Adrenal gland (tissue), 12 donors: ENCODE results near the gene NLRP7. TPM values are rescaled to one million over a fixed set of nuclear protein-coding genes. Genes with fewer than 3 reads are reported as not detected.
"Not testable (repeated sequence)": the region's sequence is repeated elsewhere in the genome, so short reads cannot be mapped to it uniquely, and the experiment has no call there.

ENCODE experiments used
- DNase-seq, 7 donors: peaks; one replicate each; pipeline ENCODE4 v3.0.0-alpha.2; 2019 to 2020
- H3K27ac ChIP-seq, 5 donors: fragments of 200-600 bp; sonication (generic) in 4 of 5; 1 replicate in 3 of 5; 2 replicates in 2 of 5; pipeline versions ENCODE4 v1.5.1 to v1.8.0; 2016 to 2020; ENCODE audit warnings: mild to moderate bottlenecking in 1 of 5
- H3K27me3 ChIP-seq: fragments of 200-600 bp; 2 replicates; pipeline ENCODE4 v1.8.0; 2021
- H3K36me3 ChIP-seq, 2 donors: fragments of 200-600 bp; replicated peaks in 1 of 2; 1 replicate in 1 of 2; 2 replicates in 1 of 2; pipeline versions ENCODE4 v1.5.1 to v1.8.0; 2018 to 2022
- H3K4me1 ChIP-seq, 2 donors: fragments of 200-600 bp; replicated peaks in 1 of 2; 1 replicate in 1 of 2; 2 replicates in 1 of 2; pipeline versions ENCODE4 v1.5.1 to v1.8.0; 2018 to 2021
- H3K4me3 ChIP-seq, 4 donors: fragments of 200-600 bp; sonication (generic) in 3 of 4; one replicate each; pipeline ENCODE4 v1.5.1; 2016 to 2018
- H3K9me3 ChIP-seq, 3 donors: fragments of 200-600 bp; sonication (generic) in 1 of 3; replicated peaks in 1 of 3; 1 replicate in 2 of 3; 2 replicates in 1 of 3; pipeline versions ENCODE4 v1.5.1 to v1.8.0; 2016 to 2021
- CTCF ChIP-seq, 6 experiments: fragments of 450-650 bp in 4 of 6; fragments of 200-600 bp in 2 of 6; sonication (generic) in 1 of 6; IDR thresholded peaks; 1 replicate in 5 of 6; 2 replicates in 1 of 6; pipeline versions ENCODE4 v1.5.1 to v1.8.0; 2016 to 2021; ENCODE audit warnings: antibody characterized with exemption in 6 of 6, mild to moderate bottlenecking in 2 of 6, moderate library complexity in 1 of 6
- POLR2A ChIP-seq, 2 donors: fragments of 450-650 bp; IDR thresholded peaks; one replicate each; pipeline ENCODE4 v1.6.1; 2017; ENCODE audit warnings: antibody characterized with exemption in 2 of 2, mild to moderate bottlenecking in 2 of 2, moderate library complexity in 1 of 2
- WGBS, 4 donors: extraction: QIAGEN DNeasy Blood & Tissue Kit in 2 of 4; methylation state at CpG; one replicate each; pipeline versions ENCODE4 v1.1.5 to v1.1.7; 2013 to 2017; 5-methylcytosine and 5-hydroxymethylcytosine counted together
- intact Hi-C, 2 donors: fragments of 100-400 bp; cut with DNase I; formaldehyde crosslinking; loops; one replicate each; pipeline versions ENCODE4 v1.14.1 to v1.15.0; 2022 to 2023
- polyA plus RNA-seq, 3 donors: library from polyadenylated mRNA; stranded (reverse); fragments of 200-250 nt in 2 of 3; fragments of 350-450 nt in 1 of 3; fragmentation: Illumina TruSeq in 1 of 3; extraction: RNeasy Lipid Tissue Mini Kit (QIAGEN cat#74804) in 1 of 3; gene quantifications; one replicate each; pipeline ENCODE4 v1.2.3, GENCODE V29; 2013 to 2014
- total RNA-seq, 9 donors: library from RNA; depleted of rRNA in 4 of 9; stranded (reverse); fragments of >200 nt in 4 of 9; fragments of 120-200 nt in 1 of 9; fragmentation: NEBNext Ultra II Directional in 1 of 9; extraction: Animal tissue kit (Norgen Biotek cat#: 25700) in 1 of 9; gene quantifications; one replicate each; pipeline versions ENCODE4 v1.1.0 to v1.2.4, GENCODE V29; 2013 to 2023
- donor health status: healthy with polysubstance abuse.
- donor health status: Bipolar disorder and iron deficiency.
- donor health status: DM: yes; HTN: yes; CAD: no.
- donor health status: DM: no; HTN: no; CAD: no.
- donor health status: DM: no; HTN: no; CAD: no.
- donor health status: DM: yes; HTN: yes; CAD: no.

The NLRP7 gene
- total and polyA plus RNA-seq, 12 donors = 0.05 TPM; not detected in 11

DNA sequence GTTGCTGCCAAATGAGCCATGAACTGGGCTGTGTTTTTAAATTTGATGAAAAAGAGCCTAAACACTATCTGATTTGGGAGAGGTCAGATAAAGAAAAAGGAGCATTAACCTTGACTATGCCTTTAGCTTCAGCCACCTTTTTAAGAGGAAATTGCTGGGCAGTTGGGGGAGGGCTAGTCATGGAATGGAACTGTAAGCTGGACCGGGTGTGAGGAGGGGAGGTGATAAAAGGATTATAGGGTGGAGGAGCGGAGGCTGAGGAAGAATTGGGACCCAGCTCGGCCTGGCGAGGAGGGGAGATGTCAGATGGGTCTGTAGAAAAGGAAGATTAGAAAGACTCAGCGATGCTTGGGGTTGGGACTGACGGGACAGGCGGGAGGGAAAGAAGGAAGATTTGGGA lies 48.6 kb downstream of the NLRP7 start:
- H3K36me3 ChIP-seq, H3K27ac ChIP-seq, H3K4me1 ChIP-seq, H3K27me3 ChIP-seq, intact Hi-C loops, H3K4me3 ChIP-seq, H3K9me3 ChIP-seq: not testable (repeated sequence)
- peak in 1 of 7 donors; percentile 6 for DNase-seq
- 74 to 86% (median 80%) methylated on average over 7 of the region's 7 CpGs for WGBS, 4 donors

DNA sequence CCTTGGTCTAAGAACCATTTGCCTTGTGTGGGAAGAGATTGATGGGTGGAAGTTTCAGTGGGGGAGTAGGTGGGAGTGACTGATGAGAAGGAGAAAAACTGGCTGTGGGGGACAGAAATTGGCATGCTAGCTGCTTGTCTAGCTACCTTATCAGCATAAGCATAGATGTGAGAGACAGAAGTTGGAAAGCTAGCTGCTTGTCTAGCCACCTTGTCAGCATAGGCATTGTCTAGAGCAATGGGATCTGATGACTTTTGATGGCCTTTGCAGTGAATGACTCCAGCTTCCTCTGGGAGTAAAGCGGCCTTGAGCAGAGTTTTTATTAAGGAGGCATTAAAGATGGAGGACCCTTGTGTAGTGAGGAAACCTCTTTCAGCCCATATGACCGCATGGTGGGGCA lies 51.3 kb downstream of the NLRP7 start:
- Histone ChIP-seq H3K27me3 (no peaks in the 10 kb centered on the region), H3K9me3 (no peaks in the 10 kb centered on the region), H3K36me3 (no peaks in the 10 kb centered on the region), H3K4me3 (no peak overlapping the region), H3K4me1 (no peaks in the 10 kb centered on the region), H3K27ac (no peak overlapping the region)
- TF ChIP-seq POLR2A (IDR thresholded peaks at IDR 0.05) (no peak), CTCF (IDR thresholded peaks at IDR 0.05) (no peak)
- no peak for DNase-seq
- intact Hi-C loops = no loop called here
- 61 to 80% (median 79%) methylated on average over 2 of the region's 2 CpGs for WGBS, 4 donors

- DNase-seq = peak in 1 of 7 donors; percentile 14
- H3K27ac ChIP-seq, intact Hi-C loops, H3K27me3 ChIP-seq, H3K9me3 ChIP-seq, H3K4me3 ChIP-seq, H3K4me1 ChIP-seq, H3K36me3 ChIP-seq: not testable (repeated sequence)
- 85 to 91% (median 89%) methylated on average over 16 of the region's 16 CpGs for WGBS, 4 donors
Measured at GRCh38 chr19:54894106-54894505, 53.2 kb downstream of the NLRP7 start.

DNA sequence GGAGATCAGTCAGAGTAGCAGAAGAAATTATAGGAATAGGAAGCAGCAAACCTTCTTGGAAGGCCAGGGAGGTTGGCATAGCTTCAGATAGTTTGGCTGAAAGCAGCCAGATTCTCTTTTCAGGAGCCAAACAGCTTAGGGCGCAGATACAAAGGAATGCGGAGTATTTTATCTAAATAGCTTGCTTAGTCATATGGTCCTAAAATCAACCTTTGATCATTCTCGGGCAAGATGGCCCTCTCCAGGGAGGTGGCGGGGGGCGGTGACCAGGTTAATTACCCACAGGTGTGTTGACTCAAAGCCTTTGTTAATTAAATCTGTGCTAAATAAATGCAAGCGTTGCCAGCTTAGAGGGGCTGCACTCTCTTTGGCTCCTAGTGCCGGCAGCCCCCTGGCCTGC lies 53.9 kb downstream of the NLRP7 start:
- WGBS, 4 donors = 31 to 48% (median 41%) methylated on average over 7 of the region's 7 CpGs
- intact Hi-C loops = no loop called here

GRCh38 chr19:54889566-54889965 lies 57.8 kb downstream of the NLRP7 start:
- Histone ChIP-seq H3K27me3 (no peaks in the 10 kb centered on the region), H3K4me1 (no peaks in the 10 kb centered on the region), H3K4me3 (no peak overlapping the region), H3K27ac (no peak overlapping the region), H3K9me3 (no peaks in the 10 kb centered on the region), H3K36me3 (no peaks in the 10 kb centered on the region)
- intact Hi-C loops = no loop called here
- TF ChIP-seq CTCF (IDR thresholded peaks at IDR 0.05) (no peak), POLR2A (IDR thresholded peaks at IDR 0.05) (no peak)
- 76 to 84% (median 81%) methylated on average over 11 of the region's 11 CpGs for WGBS, 4 donors
- no peak for DNase-seq

More for the DNA sequence above, 53.9 kb downstream of the NLRP7 start:
- DNase-seq = peak in 3 of 7 donors; percentile 7 to 24 (median 21)
- no peak overlapping the region for H3K4me3 ChIP-seq
- no peaks in the 10 kb centered on the region for H3K36me3 ChIP-seq
- no peaks in the 10 kb centered on the region for H3K4me1 ChIP-seq
- no peaks in the 10 kb centered on the region for H3K9me3 ChIP-seq
- no peaks in the 10 kb centered on the region for H3K27me3 ChIP-seq
- no peak overlapping the region for H3K27ac ChIP-seq
- no peak for TF ChIP-seq CTCF (IDR thresholded peaks at IDR 0.05)
- TF ChIP-seq POLR2A (IDR thresholded peaks at IDR 0.05) = no peak
